T-helper 1 cell (primary cell): ENCODE data around the gene MRPL54.

Source experiments
- DNase-seq, 5 donors: peaks; one replicate each; pipeline ENCODE4 v3.0.0-alpha.2; 2012 to 2020

The MRPL54 gene

DNA sequence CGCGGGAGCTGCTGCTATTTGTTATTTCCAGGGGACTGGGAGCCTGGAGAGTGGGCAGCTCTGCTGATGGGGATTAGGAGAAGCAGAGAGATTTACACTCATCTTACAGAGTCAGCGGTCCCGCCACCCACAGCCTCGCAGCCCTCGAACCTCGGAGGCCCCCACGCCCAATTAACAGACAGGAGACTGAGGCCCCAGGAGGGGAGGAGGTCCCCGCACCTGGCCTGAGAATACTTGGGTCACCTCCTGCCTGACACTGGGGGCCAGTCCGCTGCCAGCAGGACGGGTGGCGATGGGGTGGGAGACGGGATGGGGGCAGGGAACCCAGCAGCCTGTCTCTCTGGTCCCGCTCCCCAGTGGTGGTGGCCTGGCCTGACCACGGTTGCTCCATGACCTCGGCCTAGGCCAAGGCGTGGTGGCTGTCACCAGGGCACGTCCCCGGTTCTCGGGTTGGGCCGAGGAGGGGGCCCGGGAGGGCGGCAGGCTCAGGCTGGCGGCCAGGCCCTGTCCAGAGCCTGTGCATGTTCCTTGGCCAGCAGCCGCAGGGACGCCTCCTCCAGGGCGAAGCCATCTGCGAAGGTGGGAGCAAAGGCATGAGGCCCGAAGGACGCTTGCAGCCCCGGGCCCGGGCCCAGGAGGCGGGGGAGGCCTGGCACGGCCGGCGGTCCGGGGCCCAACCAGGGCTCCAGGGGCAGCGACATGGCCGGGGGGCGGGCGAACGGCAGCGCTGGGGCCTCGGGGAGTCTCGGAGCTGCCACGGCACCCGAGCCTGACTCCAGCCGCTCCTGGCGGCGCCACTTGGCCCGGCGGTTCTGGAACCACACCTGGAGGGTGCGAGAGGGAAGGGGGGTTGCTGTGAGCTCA lies 7.9 kb downstream of the MRPL54 start:
- no peak for DNase-seq

DNA sequence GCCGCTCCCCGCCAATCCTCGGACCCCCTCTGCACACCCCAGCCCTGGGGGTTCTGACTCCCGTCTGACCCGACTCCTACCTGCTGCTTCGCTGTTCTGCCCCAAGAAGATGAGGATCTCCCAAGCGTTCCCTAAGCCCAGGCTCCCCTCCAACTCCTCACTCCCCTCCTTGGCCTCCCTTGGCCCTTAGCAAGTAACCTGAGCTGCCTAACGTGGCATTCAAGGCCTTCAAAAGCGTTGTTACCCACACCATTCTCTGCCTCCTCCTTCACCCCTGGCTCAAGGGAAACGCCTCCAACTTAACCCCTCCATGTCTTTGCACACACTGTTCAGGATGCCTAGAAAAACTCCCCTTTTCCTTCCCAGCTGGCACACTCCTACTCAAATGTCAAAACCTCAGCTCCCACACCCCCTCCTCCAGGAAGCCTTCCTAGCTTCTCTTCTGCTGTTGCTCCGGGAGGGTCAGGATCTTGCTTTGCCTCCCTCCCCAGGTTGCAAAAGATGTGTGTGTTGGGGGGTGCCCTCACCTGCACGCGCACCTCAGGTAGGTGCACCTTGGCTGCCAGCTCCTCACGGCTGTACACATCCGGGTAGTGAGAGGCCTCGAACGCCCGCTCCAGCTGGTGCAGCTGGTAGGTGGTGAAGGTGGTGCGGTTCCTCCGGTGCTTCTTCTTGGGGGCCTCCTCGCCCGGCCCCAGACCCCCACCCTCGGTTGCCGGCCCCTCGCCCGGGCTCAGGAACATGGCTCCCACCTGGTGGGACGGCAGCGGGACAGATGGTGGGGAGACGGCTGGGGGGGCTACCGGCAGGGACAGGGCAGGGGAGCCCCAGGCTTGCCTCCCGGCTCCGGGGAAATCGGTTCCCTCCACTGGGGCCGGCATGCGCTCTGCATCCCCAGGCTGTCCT lies 8.8 kb downstream of the MRPL54 start:
- no peak for DNase-seq

DNA sequence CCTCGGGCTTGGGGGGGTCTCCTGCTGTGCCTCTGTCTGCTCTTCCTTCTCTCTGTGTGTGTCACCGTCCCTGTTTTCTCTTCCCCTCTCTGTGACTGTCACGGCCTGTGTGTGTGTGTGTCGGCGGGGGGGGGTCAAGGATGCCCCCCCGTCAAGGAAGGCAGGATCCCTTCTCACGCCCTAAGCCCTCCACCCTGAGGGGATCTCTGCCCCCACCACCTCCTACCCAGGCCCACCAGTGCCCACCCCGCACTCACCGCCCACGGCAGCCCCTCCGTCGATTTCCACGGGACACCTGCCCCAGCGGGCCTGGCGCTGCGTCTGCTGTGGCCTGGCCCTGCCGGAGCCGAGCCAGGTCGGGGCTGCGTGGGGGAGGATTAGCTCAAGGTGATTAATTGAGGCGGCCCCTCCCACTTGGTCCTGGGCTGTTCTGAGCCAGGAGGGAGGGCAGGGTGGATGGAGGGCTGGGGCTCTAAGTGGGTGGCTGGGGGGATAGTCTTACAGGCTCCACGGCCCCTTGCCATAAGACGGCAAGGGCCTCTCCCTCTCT lies 9.5 kb downstream of the MRPL54 start, which contains the start of gene RAX2:
Gene RAX2, minus strand, starts transcription at position 323 of the 550 bp plus-strand sequence. CDS start 486 bp downstream, outside the sequence.
- DNase-seq = no peak

DNA sequence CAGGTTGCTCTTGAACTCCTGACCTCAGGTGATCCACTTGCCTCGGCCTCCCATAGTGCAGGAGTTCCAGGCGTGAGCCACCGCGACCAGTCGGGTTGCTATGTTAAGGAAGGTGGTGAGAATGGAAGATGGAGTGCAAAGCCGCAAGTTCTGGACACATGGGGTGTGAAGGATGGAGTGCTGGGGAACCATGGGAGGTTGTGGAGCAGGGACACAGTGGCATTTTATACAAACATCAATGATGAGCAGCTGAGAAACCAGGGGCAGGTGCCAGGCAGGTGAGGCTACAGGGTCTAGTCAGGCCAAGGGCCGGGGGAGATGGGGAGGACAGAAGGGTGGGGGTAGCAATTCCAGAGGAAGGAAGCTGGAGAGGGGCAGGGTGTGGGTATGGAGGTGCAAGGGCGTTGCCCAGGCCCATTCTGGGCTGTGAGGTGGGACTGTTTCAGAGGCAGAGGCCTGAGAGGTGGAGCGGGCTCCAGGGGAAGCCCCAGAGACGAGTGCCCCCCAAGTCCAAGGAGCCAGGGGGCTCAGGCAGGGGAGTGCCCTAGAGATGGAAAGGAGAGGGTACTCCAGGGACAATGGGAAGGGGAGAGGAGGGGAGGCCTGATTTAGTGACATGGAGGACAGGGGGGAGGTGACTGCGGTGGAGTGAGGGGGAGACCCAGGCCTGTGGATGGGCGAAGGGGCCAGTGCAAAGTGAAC lies 11.5 kb downstream of the MRPL54 start:
- no peak for DNase-seq

DNA sequence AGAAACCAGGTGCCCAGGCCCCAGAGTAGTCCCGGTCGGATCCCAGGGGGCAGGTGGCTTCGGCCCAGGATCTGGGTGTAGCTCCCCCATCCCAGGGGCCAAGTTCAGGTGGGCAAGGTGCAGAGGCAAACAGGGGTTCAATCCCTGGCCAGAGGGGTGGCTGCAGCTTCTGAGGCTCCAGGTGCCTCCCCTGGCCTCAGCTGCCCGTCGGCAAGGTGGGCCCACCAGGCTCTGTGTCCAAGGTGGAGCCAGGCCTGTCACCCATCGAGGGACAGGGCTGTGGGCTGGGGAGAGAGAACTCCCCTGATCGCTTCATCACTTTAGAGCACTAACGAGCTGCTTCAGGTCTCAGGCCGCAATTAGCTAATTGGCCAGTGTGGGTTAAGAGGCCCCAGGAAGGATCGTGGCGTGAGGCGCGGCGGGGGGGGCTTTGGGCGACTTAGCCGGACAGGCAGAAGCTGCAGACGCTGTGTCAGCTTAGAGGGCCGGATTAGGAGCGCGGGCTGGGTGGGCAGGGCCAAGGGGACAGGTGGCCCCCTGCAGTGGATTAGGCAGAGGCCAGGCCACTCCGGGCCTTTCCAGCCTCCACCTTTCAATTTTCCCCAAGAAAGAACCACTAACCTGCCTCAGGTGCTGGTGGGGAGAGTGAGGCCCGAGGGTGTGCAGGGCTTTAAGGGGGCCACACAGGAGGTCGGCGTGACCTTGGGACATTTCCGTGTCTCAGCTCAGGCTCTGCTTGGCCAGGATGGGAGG lies 12.3 kb downstream of the MRPL54 start:
- no peak for DNase-seq

DNA sequence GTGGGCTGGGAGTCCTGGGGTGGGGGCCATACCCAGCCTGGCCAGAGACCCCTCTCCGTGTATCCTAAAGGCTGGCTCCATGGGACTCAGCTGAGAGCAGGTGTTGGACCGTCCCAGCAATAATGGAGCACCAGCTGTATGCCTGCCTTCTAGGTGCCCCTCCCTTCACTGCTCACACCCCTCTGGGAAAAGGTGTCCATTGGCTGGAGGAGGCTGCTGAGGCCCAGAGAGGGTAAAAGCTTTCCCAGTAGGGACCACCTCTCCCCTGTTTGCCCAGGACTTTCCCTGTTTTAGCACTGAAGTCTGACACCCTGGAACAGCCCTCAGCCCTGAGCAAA lies 12.9 kb downstream of the MRPL54 start:
- no peak for DNase-seq

DNA sequence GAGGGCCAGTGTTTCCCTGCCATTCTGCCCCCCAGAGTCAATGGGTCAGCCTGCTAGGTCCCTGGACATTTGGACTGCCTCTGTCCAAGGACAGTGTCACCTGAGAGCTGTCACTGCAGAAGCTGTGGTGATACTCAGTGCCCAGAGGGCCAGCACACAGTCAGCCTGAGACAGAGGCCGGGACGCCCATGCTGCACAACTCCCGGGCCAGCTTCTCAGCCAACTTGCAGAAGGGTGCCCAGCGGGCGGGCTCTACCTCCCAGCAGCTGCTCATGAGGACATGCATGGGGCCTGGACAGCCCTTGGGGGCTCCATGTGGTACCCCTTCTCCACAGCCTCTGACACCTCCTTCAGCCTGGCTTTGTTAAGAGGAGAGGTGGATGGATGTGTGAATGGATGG lies 13.3 kb downstream of the MRPL54 start:
- DNase-seq = no peak

DNA sequence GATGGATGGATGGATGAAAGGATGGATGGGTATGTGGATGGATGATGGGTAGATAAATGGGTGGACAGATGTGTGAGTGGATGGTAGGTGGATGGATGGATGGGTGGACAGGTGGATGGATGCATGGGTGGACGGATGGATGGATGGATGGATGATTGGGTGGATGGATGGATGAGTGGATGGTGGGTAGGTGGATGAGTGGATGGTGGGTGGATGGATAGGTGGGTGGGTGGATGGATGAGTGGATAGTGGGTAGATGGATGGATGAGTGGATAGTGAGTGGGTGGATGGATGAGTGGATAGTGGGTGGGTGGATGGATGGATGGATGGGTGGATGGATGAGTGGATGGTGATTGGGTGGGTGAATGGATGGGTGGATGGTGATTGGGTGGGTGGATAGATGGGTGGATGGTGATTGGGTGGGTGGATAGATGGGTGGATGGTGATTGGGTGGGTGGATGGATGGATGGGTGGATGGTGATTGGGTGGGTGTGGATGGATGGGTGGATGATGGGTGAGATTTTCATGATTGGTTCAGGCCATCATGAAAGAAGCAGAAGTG lies 14.1 kb downstream of the MRPL54 start:
- DNase-seq = no peak

DNA sequence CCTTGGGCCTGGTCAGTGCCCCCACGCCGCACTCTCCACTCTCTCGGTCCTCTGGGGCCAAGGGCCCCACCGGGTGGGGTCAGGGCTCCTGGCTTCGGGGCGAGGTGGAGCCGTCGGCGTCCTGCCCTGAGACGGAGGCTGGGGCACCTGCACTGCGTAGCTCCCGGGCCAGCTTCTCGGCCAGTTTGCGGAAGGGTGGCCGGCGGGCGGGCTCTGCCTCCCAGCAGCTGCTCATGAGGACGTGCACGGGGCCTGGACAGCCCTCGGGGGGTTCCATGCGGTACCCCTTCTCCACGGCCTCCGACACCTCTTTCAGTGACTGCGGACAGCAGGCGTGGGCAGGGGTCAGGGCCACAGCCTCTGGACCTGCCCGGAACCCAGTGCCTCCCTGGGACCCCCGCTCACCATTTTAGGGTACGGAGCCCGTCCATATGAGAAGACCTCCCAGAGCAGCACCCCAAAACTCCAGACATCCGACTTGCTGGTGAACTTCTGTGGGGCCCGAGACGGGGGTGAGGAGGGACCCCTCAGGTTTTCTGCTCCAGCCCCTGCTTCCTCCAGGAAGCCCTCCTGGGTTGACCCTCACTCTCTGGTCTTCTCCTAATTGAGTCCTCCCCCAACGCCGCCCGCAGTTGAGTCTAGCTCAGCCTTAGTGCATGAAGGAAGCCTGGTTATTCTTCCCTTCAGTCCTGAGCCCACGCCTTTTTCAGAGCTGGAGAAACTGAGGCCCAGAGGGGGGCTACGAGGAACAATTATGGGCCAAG lies 15.8 kb downstream of the MRPL54 start:
- no peak for DNase-seq

DNA sequence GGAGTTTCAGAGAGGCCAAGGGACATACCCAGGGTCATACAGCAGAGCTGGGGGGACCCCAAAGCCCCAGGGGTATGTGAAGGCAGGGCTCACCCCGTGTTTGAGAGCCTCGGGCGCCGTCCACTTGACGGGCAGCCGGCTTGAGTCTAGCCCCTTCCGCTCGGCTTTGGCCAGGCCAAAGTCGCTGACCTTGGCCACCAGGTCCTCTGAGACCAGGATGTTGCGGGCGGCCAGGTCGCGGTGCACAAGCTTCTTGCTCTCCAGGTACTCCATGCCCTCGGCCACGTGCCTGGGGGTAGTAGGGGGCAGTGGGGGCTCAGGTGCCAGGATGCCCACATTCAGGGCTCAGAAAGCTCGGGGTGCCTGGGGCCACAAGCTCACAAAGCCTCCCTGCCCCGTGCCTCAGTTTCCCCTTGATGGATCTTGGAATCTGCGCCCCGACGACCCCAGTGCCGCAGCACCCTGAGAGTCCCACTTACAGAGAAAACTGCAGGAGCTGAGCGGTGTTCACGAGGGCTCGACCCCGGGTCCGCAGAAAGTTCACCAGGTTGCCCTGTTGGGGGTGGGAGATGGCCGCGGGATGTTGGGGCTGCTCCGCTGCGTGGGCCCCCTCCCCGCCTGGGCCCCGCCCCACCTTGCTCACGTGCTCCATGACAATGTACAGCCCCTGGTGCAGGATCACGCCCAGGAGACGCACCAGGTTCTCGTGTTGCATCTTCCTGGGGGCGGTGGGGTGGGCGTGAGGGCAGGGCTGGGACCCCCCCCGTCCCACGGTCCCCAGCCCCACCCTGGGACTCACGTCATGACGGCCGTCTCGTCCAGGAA lies 16.6 kb downstream of the MRPL54 start:
- no peak for DNase-seq

DNA sequence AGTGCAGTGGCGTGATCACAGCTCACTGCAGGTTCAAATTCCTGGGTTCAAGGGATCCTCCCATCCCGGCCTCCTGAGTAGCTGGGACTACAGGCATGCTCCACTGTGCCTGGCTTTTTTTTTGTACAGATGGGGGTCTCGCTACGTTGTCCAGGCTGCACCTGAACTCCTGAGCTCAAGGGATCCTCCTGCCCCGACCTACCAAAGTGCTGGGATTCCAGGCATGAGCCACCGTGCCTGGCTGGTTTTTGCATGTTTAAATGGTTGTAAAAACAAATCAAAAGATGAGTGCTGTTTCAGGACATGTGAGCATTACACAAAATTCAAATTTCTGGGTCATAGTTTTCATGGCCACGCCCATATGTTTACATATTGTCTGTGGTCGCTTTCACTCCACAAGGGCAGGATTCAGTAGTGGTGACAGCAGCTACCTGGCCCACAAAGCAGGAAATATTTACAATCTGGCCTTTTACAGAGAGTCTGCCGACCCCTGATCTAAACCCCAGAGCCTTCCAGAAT lies 18.4 kb downstream of the MRPL54 start:
- DNase-seq = no peak

DNA sequence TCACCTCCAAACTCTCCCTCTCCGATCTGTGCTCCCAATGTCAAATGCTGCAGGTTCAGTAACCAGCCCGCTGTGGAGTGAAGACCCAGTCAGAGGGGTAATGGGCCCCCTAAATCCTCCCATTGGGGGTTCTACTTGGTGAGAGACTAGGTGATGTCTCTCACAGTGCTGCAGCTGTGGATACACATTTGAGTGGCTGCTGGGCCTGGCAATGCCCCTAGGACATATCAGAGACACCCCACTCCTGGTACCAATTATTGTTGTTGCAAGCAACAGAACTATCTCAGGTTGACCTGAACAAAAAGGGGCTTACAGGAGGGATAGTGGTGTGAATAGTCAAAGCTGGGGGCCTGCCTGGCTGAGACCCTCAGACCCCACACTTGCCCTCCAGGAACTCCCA lies 19.1 kb downstream of the MRPL54 start:
- DNase-seq = no peak

DNA sequence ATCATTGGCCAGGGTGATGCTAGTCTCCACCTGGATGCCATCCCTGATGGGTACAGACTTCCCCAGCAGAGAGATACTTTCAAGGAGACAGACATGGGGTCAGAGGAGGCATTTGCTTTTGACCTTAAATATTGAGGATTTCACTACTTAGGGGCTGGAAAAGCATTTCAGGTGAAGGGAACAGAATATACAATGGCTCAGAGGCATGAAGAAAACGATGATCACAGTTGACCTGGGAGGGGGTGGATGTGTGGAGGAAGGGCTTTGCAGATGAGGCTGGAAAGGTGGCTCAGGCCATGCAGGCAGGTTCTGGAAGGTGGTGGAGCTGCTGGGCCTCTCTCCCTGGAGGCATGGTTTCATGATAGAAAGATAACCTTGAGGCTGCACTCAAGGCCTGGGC lies 19.8 kb downstream of the MRPL54 start:
- DNase-seq = no peak

DNA sequence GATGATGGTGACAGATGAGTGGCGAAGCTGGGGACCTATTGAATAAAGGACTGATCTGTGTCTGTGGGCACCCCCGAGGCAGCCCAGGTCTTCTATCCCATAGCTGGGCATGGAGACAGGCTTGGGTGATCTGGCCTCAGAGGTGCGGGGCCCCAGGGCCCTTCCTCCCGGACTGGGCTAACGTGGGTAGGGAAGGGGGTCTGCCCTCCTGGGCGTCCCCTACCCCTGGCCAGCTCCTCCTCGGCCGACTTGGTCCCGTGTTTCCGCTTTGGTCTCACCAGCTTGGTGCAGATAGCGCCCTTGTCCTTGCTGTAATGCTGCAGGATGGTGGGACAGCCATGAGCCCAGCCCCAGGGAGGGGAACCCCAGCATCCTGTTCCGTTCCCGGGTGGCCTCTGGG lies 20.4 kb downstream of the MRPL54 start:
- DNase-seq = no peak

DNA sequence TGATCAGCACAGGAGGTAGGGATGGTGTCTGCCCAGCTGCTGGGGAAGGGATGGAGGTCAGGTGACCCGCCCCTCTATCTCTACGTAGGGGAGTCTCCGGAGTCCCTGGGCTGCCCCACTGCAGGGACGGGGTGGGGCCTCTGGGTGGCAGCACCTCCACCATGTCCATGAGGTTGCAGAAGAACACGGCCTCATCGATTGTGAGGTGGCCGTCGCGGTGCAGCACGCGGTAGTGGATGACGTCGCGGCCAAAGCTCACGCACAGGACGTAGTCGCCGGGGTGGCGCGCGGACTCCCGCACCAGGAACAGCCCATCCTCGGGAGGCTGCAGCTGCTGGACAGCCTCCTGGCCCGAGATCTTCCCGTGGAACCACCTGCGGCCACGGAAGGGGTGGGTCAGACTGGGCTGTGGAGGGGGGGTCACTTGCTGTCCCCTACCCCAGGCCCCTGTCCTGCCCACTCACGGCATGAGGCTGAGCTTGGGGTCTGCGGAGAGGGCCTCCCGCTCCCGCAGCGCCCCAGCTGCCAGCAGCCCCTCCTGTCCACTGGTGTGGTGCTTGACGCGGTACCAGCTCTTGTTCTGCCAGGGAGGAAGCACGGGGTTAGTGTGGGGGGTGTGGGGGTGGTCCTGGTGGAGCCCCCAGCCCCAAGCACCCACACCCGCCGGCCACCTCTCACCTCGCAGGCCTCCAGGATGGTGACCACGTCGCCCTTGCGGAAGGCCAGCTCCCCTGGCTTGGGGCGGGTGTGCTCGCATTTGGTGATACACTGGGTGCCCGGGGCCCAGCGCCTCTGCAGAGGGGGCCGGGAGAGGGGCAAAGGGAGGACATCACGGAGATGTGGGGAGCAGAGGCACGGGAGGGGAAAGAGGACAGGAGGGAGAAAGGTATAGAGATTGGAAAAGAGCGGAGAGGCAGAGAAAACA lies 21.4 kb downstream of the MRPL54 start:
- DNase-seq = peak in 2 of 5 donors; percentile 21 to 34

DNA sequence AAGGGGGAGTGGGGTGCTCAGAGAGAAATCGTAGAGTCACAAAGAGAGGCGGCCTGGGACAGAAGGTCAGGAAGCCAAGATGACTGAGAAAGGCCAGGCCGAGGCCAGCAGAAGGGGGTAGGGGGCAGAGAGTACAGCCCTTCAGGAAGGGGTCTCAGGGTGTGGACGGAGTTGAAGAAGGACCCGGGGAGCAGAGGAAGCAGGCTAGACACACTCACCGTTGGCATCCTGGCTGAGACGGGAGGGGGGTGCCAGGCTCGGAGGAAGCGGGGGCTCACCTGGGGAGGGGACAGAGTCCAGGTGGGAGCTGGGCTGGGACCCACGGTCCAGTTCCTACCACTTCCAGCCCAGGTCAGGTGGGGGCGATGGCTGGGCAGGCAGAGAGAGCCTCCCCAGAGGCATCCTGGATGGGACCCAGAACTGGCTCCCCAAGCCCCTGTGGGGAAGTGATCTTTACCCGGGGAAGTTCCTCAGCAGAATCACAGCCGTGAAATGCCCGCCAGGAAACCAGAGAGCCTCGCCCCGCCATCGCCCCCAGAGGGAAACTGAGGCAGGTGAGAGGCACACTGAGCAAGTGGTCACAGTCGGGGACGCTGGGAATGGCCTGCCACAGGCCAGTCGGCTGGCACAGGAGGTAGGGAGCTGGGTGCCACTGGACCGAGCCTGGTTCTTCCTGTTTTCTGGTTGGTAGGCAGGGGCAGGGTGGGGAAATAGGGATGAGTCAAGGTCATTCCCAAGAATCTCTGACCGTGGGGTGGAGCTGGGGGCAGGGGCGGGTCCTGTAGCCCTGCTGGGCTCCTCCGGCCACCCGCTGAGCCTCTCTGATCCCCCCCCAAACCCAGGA lies 22.3 kb downstream of the MRPL54 start:
- no peak for DNase-seq

DNA sequence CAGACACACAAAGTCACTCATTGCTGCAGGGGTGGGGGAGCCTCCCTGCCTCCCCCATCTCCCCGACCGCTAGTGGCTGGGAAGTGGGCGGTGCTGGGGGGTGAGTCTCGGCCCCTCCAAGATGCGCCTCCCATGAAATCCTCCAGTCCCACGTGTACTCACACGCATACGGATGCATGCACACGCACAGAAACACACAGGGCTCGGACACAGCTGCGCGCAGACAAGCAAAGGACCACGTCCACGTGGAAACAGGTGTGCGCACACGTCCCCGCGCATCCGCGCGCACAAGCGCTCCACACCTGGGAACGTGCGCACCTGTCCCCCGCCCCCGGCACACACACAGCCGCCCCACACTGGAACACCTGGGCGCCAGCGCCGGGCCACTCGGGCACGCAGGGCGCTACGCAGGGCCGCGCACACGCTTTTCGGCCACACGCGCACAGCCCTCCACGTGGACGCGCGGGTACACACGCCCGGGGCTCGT lies 23.0 kb downstream of the MRPL54 start:
- no peak for DNase-seq
